IPS-NIHi11 (cell line): ENCODE measurements around the gene JPH3.
A peak's percentile ranks its signal among the peaks of the same experiment; 100 is the strongest.

ENCODE experiments used
- DNase-seq: peaks from one replicate; pipeline ENCODE4 v3.0.0; 2012; ENCODE audit warnings: mixed read lengths, low spot score

Gene JPH3

GRCh38 chr16:87602001-87602775 lies at the start of gene JPH3:
Gene JPH3 (plus strand): TSS chr16:87602508. CDS start chr16:87603147, 639 bp downstream.
- peak; percentile 90 for DNase-seq

- DNase-seq: no peak
Observed at GRCh38 chr16:87552772-87553573, 49.3 kb upstream of the JPH3 start.

DNA sequence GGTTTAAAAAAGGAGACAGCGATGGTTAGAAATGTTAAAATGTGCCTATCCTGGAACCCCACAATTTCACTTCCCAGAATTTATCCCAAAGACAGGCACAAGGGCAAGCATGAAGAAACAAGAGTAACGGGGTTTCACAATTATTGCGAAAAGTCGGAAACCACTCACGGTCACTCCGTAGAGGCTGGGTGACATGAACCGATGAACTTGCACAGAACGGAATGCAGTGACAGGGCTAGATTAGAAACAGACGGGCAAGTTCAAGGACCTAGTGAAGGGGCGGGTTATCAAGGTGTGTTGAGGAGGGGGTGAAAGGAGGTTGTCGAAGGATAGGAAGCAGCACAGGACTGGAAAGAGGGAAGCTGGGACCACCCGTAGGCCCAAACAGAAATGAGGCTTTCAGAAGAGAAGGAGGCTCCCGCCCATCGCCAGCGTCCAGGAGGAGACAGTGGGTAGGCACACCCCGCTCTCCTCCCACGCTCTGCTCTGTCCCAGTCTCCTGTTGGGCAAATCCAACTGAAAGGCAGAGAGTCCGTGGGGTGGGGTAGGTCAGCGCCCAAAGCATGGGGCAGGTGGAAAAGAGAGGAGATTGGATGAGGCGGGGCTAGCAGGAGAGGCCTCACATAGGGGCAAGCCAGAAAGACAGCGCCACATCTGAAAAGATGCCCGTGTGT lies 47.4 kb upstream of the JPH3 start:
- DNase-seq: no peak

DNA sequence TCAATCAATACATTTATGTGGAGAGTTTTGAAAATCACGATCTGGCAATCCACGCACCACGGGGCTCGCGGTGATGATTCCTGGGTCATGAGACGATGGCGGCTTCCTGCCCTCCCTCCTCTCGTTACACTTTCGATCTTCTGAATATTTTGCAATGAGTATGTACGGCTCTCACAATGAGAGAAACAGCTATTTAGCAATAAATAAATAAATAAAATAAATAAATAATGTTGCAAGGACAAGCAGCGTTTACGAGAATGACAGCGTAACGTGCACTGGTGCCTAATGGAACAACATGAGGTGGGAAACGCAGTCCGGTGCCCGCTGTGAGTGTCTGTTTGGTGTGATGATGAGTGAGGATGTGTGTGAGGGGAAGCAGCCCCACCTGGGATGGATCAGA lies 46.7 kb upstream of the JPH3 start:
- DNase-seq: no peak

DNA sequence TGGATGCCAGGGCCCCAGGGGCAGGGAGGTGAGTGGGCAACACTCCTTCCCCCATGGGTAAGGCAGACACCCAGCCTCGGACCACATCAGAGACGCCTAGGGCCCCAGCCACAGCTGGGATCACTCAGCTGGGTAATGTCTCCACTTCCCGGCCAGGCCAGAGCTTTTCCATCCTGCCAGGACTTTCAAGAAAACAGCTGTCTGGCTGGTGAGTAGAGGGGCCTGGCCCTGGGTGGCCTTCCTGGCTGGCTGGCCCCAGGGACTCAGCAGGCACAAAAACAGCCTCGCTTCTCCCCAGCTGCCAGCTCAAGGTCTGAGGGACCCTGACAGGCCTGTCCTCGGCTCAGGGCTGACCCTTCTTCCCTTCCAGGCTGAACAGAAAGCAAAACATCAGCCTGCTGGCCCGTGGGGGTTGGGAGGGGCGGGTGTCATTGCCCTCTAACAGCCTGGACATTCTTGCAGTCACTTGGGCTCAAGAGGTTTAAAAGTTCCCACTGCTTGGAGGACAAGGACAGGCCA lies 45.3 kb upstream of the JPH3 start:
- no peak for DNase-seq

DNA sequence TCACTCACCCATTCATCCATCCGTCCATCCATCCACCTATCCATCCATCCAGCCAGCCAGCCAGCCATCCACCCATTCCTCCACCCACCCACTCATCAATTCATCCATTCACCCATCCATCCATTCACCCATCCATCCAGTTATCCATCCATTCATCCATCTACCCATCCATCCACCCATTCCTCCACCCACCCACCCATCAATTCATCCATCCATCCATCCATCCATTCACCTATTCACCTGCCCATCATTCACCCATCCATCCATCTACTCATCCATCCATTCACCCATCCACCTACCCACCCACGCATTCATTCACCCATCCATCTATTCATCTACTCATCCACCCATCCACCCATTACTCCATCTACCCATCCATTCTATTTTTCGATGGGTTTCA lies 43.6 kb upstream of the JPH3 start:
- DNase-seq: no peak

DNA sequence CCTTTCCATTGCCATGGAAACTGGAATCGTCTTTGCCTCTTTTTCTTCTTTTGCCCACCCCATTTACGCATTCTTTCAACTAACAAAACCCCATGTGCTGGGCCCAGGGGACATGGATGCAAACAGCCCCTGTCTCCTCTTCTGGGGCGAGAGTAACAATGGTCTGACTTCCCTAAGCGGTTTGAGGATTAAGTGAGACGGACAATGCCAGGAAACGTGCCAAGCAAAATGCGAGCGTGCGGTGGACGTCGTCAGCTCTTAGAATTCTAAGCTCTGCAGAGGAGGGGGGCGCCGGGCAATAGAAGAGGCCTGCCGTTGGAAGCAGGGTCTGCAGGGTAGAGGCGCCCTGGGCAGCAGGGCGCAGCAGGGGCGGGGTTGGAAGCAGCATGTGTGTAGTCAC lies 42.4 kb upstream of the JPH3 start:
- DNase-seq: no peak

DNA sequence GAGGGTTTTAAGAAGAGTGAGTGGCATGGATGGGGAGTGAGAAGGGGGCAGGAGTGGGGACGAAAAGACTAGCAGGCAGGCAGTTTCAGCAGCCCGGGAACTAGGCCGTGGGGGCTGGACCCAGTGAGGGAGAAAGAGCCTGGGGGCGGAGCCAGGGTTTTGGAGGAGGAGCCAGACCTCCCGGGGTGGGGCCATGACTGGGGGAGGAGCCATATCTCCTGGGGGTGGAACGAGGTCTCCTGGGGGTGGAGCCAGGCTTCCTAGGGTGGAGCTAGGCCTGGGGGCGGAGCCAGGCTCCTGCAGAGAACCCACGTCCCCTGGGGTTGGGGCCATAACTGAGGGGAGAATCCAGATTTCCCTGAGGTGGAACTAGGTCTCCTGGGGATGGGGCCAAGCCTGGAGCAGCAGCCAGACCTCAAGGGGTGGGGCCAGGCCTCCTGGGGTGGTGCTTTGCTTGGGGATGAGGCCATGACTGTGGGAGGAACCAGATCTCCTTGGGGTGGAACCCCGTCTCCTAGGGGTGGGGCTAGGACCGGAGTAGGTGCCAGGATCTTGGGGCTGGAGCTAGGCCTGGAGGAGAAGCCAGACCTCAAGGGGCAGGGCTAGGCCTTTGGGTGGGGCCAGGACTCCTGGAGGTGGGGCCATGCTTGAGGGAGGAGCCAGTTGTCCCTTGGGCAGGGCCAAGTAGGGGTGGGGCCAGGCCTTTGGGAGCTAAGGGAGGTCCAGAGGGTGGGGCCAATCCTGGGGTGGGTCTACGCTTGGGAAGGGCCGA lies 41.7 kb upstream of the JPH3 start:
- DNase-seq: peak; percentile 92

DNA sequence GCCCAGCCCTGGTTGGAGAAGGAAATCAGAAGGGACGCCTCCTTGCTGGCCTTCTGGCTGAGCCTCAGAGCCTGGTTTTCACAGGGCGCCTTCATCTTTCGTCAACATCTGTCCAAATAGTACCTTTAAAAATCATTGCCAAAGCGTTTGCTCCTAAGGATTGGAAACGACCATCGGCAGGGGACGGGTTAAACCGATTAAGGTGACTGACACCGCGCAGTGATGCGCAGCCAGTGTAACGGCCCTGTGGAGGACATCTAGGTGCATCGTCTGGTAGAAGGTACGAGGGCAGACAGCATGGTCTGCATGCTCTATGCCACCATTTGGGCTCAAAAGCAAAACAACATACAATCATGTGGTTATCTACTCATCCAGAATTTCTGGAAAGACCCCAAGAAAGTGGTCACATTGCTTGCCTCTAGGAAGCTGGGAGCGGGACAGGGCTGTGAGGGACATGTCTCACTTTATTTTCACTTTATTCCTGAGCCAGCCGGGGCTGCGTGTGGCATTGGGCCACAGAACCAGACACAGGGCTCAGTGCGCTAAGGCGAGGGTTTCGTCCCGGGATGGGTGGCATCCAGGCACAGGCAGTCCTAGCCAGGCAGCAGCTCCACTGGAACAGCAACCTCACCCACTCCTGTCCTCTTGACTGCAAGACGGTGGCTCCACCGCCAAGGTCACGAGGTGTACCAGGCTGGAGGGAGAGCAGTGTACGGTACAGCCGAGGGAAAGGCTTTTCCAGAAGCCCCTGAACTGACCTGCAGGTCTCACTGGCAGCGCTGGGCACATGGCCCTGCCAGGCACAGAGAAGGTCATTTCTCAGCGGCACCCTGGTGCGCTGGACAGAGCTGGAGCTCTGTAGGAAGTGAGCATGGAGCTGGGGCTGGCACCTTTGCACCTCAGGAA lies 40.9 kb upstream of the JPH3 start:
- DNase-seq: no peak

DNA sequence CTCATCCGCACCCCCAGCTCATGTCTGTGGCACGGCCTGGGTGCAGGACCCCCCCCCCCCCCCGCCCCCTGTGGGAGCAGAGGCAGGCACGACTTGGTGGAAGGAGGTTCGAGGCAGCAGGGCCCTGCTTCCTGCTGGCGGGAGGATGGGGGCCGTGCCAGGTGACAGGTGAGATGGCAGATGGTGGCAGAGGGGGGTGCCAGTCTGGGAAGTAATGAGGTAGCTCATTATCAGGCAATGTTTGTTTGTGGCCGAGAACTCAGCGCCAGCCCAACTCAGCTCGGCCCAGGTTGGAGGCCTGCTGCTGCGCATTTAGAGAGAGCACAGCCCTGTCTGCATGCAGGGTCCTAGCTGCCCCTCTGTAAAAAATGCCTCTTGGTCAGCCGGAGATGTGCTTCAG lies 40.1 kb upstream of the JPH3 start:
- no peak for DNase-seq

DNA sequence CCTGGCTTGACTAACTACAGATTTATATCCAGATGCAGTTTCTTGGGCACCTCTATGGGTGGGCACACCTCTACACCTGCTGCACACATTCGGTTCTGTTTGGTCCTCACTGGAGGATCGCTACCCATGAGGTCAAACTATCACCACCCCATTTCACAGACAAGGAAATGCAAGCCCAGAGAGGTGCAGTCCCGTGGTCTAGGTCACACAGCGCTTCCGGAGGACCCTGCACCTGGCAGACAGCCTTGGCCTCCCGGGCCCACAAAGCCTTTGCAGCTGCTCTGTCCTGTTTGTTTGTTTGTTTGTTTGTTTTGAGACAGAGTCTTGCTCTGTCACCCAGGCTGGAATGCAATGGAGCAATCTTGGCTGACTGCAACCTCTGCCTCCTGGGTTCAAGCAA lies 39.3 kb upstream of the JPH3 start:
- DNase-seq: no peak

DNA sequence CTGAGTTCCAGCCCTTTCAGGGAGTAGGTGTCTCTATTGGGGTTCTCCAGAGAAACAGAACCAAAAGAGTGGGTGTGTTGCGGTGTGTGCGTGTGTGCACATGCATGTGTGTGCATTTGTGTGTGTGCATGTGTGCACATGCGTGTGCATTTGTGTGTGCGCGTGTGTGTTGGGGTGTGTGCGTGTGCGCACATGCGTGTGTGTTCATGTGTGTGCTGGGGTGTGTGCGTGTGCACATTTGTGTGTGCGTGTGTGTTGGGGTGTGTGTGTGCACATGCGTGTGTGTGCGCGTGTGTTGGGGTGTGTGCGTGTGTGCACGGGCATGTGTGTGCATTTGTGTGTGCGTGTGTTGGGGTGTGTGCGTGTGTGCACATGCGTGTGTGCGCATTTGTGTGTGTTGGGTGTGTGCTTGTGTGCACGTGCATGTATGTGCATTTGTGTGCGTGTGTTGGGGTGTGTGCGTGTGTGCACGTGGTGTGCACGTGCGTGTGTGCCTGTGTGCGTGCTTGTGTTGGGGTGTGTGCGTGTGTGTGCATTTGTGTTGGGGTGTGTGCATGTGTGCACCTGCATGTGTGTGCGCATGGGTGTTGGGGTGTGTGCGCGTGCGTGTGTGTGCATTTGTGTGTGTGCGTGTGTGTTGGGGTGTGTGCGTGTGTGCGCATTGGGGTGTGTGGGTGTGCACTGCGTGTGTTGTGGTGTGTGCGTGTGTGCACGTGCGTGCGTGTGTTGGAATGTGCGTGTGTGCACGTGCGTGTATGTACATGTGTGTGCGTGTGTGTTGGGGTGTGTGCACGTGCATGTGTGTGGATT lies 38.4 kb upstream of the JPH3 start:
- DNase-seq: no peak

GRCh38 chr16:87564524-87564778 lies 37.9 kb upstream of the JPH3 start:
- DNase-seq: no peak

DNA sequence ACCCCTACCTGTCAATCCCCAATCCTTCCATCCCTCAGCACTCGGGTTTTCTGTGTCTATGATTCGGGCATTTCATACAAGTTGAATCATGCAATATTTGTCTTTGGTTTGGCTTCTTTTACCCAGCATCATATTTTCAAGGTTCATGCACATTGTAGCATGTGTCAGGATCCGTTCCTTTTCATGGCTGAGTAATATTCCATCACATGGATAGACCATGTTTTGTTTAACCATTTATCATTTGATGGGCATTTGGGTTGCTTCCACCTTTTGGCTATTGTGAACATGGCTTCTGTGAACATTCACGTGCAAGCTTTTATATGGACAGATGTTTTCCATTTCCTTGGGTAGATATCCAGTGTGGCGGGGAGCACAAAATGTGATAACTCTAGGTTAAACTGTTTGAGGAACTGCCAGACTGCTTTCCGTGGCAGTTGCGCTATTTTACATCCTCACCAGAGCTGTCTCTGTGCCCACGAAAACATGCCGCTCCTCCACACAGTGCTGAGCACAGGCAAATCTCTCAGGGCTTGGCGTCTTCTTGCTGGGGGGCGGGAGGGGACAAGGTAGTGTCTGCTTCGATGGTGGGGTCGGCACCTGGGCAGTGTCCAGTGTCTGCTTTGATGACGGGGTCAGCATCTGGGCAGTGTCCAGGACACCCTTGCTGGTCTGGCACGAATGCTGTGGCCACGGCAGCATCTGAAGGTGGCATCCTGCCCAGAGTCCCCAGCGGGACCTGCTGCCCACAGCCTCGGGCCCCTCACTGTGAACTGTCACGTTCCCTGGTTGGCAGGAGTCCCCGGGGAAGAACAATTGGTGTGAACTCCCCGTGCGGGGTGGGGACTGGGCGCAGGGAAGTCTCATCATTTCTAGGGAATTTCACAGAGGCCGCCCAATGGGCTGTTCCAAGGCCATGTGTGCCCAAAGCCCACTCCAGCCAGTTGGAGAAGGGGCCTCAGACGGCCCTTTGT lies 32.4 kb upstream of the JPH3 start:
- no peak for DNase-seq

GRCh38 chr16:87570572-87570937 lies 31.8 kb upstream of the JPH3 start:
- DNase-seq: no peak

DNA sequence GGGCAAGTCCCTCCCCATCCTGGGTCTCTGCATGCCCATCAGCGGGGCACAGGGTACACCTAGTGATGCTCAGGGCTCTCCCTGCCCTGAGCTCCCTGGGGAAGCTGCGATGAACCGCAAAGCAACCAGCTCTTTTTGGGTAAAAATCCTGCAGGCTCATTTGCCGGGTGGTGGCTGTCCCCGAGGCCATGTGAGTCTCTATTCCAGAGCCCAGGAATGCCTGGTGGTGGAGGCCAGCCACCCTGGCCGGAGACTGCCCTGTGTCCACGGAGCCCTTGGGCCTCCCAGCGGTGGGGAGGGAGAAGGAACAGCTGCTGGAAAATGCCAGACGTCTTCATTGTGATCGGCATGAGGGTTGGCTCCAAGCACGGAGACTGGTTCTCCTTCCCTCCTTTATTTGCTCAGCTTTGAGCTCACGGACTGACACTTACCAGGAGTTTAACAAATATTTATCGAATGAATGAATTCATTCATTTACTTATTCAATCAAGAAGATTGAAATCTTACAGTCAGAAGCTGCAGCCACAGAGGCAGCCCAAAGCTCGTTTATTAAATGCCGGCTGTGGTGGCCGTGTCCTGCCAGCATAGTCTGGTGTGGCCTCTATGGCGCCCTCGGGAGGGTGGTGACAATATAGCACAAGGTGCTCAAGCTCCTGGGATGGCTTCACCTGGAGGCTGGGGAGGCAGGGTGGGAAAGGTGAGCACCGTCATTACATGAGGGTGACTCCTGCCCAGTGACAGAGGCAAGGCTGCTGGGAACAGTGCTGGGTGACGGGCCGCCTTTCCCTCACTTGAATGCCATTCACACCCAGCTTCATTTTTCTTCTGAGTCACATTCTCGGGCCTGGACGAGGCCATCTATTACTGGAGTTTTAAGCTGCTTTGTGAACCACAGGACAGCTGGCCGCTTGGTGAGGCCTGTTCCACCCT lies 31.1 kb upstream of the JPH3 start:
- DNase-seq: peak; percentile 86

DNA sequence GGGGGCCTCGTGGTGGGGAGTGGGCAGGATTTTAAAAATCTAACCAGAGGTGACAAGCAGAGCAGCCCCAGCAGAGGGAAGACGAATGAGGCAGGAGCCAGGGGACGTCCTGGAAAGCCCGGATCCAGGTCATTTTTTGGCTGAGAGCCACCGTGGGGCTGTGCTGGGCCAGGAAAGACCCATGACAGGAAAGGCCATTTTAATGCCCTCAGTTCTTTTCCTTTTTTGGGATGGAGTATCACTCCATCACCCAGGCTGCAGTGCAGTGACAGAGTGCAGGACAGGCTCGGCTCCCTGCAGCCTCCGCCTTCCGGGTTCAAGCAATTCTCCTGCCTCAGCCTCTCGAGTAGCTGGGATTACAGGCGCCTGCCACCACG lies 30.5 kb upstream of the JPH3 start:
- no peak for DNase-seq

GRCh38 chr16:87572959-87573358 lies 29.3 kb upstream of the JPH3 start:
- DNase-seq: no peak
